Esophagus squamous epithelium (tissue), 5 donors: ENCODE measurements around the gene KCNAB1. TPM values are rescaled to one million over a fixed set of nuclear protein-coding genes. Genes with fewer than 3 reads are reported as not detected.

ENCODE experiments used
- DNase-seq: peaks from one replicate; lab custom pipeline; 2025; lab: John Stamatoyannopoulos, UW
- H3K27ac ChIP-seq, 4 donors: fragments of 200-600 bp; sonication (generic); one replicate each; pipeline ENCODE4 v1.5.1; 2016 to 2019; ENCODE audit warnings: mild to moderate bottlenecking in 1 of 4
- H3K27me3 ChIP-seq, 4 donors: fragments of 200-600 bp; sonication (generic); 1 replicate in 3 of 4; 2 replicates in 1 of 4; pipeline versions ENCODE4 v1.5.1 to v1.6.0; 2017 to 2021; ENCODE audit warnings: antibody characterized with exemption in 1 of 4
- H3K36me3 ChIP-seq, 3 donors: fragments of 200-600 bp; sonication (generic); one replicate each; pipeline ENCODE4 v1.5.1; 2016 to 2019
- H3K4me1 ChIP-seq, 3 donors: fragments of 200-600 bp; sonication (generic); one replicate each; pipeline ENCODE4 v1.5.1; 2017 to 2019
- H3K4me3 ChIP-seq, 4 donors: fragments of 200-600 bp; sonication (generic); 1 replicate in 3 of 4; 2 replicates in 1 of 4; pipeline ENCODE4 v1.5.1; 2016 to 2019; ENCODE audit warnings: mild to moderate bottlenecking in 2 of 4, moderate library complexity in 1 of 4
- H3K9me3 ChIP-seq, 3 donors: fragments of 200-600 bp; sonication (generic); one replicate each; pipeline ENCODE4 v1.5.1; 2016 to 2019
- CTCF ChIP-seq, 6 experiments: fragments of 450-650 bp in 4 of 6; fragments of 200-600 bp in 2 of 6; sonication (generic) in 2 of 6; IDR thresholded peaks; one replicate each; pipeline ENCODE4 v1.5.1; 2016 to 2019; ENCODE audit warnings: antibody characterized with exemption in 6 of 6, mild to moderate bottlenecking in 4 of 6, moderate library complexity in 4 of 6
- POLR2A ChIP-seq, 4 donors: fragments of 450-650 bp; IDR thresholded peaks; one replicate each; pipeline ENCODE4 v1.6.1; 2017; ENCODE audit warnings: antibody characterized with exemption in 4 of 4, mild to moderate bottlenecking in 4 of 4, moderate library complexity in 3 of 4
- WGBS, 2 donors: methylation state at CpG; one replicate each; pipeline ENCODE4 v1.1.5; 2018; 5-methylcytosine and 5-hydroxymethylcytosine counted together
- intact Hi-C: fragments of 100-400 bp; cut with DNase I; formaldehyde crosslinking; loops from one replicate; pipeline ENCODE4 v1.15.0; 2022
- total RNA-seq, 4 donors: library from RNA; depleted of rRNA; stranded (reverse); fragments of >200 nt; gene quantifications; one replicate each; pipeline ENCODE4 v1.1.0, GENCODE V29; 2016
- donor health status: DM: yes; HTN: yes; CAD: no.

KCNAB1 gene
- total RNA-seq, 4 donors from 2014 or later, result 0.40 to 6.6 (median 1.3) TPM

DNA sequence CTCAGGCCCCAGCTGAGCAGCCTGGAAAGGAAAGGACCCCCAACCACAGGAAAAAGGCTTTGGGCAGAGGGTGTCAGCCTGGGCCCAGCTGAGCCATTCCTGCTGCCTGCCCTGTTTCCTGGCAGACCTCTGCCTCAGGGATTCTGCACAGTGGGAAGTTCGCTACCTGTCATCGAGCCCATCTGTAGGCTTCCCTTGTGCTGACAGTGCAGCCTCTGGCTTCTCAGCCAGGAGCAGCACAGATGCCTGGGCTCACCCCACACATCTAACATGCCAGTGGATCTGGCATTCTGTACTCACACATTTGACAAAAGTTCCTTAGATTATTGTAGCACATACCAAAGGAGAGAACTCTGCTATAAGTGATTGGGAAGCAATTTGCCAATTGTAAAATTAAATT, 232.3 kb downstream of the KCNAB1 start:
- Histone ChIP-seq H3K27me3 (no peaks in the 10 kb centered on the region), H3K36me3 (no peaks in the 10 kb centered on the region), H3K9me3 (no peaks in the 10 kb centered on the region), H3K27ac (no peak overlapping the region), H3K4me3 (no peak overlapping the region), H3K4me1 (no peaks in the 10 kb centered on the region)
- 80 to 100% methylated on average over 1 of the region's 2 CpGs for WGBS, 2 donors
- intact Hi-C loops, result no loop called here
- TF ChIP-seq POLR2A (IDR thresholded peaks at IDR 0.05), result no peak
- no peak for TF ChIP-seq CTCF (IDR thresholded peaks at IDR 0.05)
- no peak for DNase-seq

DNA sequence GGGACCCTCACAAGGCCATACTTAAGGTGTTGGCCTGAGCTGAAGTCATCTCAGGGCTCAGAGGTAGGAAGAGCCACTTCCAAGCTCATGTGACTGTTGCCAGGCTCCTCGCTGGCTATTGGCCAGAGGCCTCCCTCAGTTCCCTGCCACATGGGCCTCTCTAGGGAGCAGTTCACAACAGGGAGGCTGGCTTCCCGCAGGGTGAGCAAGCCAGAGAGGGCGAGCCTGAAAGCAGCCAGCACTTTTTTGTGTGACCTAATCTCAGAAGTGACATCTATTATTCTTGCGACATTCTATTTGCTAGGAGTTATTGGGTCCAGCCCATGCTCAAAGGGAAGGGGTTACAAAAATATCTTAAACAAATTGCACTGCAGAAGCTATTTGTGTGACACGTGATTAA, 233.2 kb downstream of the KCNAB1 start:
- DNase-seq, result no peak
- Histone ChIP-seq H3K9me3 (no peaks in the 10 kb centered on the region), H3K36me3 (no peaks in the 10 kb centered on the region), H3K4me3 (no peak overlapping the region), H3K27me3 (no peaks in the 10 kb centered on the region), H3K27ac (no peak overlapping the region), H3K4me1 (no peaks in the 10 kb centered on the region)
- TF ChIP-seq POLR2A (IDR thresholded peaks at IDR 0.05) (no peak), CTCF (IDR thresholded peaks at IDR 0.05) (no peak)
- intact Hi-C loops, result no loop called here
- 71 to 92% methylated on average over 4 of the region's 5 CpGs for WGBS, 2 donors

DNA sequence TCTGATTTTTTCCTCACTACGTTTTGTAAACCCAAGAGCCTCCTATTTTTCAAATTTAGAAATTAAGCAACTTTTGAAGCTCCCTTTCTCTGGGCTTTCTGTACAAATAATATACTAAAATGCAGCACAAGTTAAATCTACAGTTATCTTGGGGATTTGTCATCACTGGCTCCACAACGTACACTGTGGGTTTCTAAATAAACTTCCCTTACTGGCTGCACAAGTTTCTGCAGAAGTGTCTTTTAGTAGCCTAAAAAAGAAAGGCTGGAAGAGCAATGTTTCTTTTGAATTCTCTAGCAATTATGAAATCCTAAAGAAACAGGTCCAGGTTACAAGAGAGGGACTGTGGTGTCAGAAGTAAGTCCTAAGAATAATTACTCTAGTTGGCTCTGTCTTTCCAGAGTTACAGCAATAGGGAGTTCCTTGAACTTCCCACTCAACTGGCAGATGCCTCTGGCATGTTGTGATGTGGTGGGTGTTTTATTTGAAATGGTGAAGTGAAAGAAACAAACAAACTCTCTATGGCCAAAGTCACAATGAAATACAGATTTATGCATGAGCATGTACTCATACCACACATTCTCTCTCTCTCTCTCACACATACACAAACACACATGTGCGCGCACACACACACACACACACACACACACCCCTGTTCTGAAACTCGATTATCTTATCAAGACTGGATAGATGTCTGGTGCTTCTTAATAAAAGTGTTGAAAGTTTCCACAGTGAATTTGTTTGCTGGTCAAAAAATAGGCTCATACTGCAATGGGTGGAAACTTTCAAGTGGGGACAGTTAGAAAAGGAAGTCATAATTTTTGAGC, 236.4 kb downstream of the KCNAB1 start:
- H3K9me3 ChIP-seq, result no peaks in the 10 kb centered on the region
- H3K4me1 ChIP-seq, result no peaks in the 10 kb centered on the region
- H3K4me3 ChIP-seq, result no peak overlapping the region
- 57 to 60% methylated on average over 5 of the region's 5 CpGs for WGBS, 2 donors
- no peak overlapping the region for H3K27ac ChIP-seq
- no peaks in the 10 kb centered on the region for H3K27me3 ChIP-seq
- no peaks in the 10 kb centered on the region for H3K36me3 ChIP-seq
- TF ChIP-seq CTCF (IDR thresholded peaks at IDR 0.05) (no peak), POLR2A (IDR thresholded peaks at IDR 0.05) (no peak)
- intact Hi-C loops, result no loop called here
- no peak for DNase-seq

GRCh38 chr3:156358232-156358631, 237.9 kb downstream of the KCNAB1 start:
- WGBS, 2 donors, result 73 to 80% methylated on average over 2 of the region's 2 CpGs
- Histone ChIP-seq H3K27me3 (no peaks in the 10 kb centered on the region), H3K27ac (no peak overlapping the region), H3K4me1 (no peaks in the 10 kb centered on the region), H3K9me3 (no peaks in the 10 kb centered on the region), H3K36me3 (no peaks in the 10 kb centered on the region), H3K4me3 (no peak overlapping the region)
- TF ChIP-seq CTCF (IDR thresholded peaks at IDR 0.05) (no peak), POLR2A (IDR thresholded peaks at IDR 0.05) (no peak)
- intact Hi-C loops, result no loop called here
- DNase-seq, result no peak

DNA sequence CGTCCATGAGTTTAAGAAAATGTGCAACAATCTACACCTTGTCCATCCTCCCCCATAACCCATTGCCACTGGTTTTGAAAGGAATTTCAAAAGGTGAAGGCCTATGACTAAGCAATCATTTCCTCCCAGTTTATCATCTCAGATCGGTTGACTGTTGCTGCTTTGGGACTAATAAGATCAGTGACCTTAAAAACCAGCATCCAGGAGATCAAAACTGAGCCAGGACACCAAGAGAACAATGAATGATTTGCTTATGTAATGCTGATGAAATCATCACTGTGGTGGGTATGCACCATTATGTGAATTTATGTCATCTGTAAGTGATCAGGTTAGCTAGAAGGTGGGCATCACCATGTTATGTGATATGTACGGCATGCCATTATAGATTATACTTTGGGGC, 239.0 kb downstream of the KCNAB1 start:
- Histone ChIP-seq H3K4me1 (no peaks in the 10 kb centered on the region), H3K9me3 (no peaks in the 10 kb centered on the region)

More for the DNA sequence above, 239.0 kb downstream of the KCNAB1 start:
- Histone ChIP-seq H3K4me3 (no peak overlapping the region), H3K36me3 (no peaks in the 10 kb centered on the region), H3K27me3 (no peaks in the 10 kb centered on the region), H3K27ac (no peak overlapping the region)
- DNase-seq, result no peak
- intact Hi-C loops, result no loop called here
- no peak for TF ChIP-seq POLR2A (IDR thresholded peaks at IDR 0.05)
- no peak for TF ChIP-seq CTCF (IDR thresholded peaks at IDR 0.05)
- WGBS, 2 donors, result 58 to 74% methylated on average over 3 of the region's 3 CpGs
